Neural cell (in vitro differentiated cells): ENCODE data around the gene INO80. TPM values are rescaled to one million over a fixed set of nuclear protein-coding genes. Genes with fewer than 3 reads are reported as not detected.
"Not testable (repeated sequence)": the region's sequence is repeated elsewhere in the genome, so short reads cannot be mapped to it uniquely, and the experiment has no call there.

ENCODE experiments used
- H2AFZ ChIP-seq: fragments of 200-600, 300-800 bp; sonication (generic), shearing (Covaris generic); 2 replicates; pipeline ENCODE4 v1.6.0; 2014; ENCODE audit warnings: low read depth, mild to moderate bottlenecking, antibody characterized with exemption, low read length, moderate library complexity
- H3F3A ChIP-seq: fragments of 200-600 bp; shearing (Covaris generic); 2 replicates; pipeline ENCODE4 v1.6.1; 2016; ENCODE audit warnings: mild to moderate bottlenecking, moderate library complexity, mixed read lengths, antibody characterized with exemption, low read length; ENCODE audit not compliant: insufficient read depth, poor library complexity, severe bottlenecking
- H3K27ac ChIP-seq: fragments of 200-600, 300-800 bp; sonication (generic), shearing (Covaris generic); 2 replicates; pipeline ENCODE4 v1.5.1; 2014; ENCODE audit warnings: mild to moderate bottlenecking, low read length, moderate library complexity
- H3K27me3 ChIP-seq: fragments of 300-800, 200-600 bp; sonication (generic), shearing (Covaris generic); 2 replicates; pipeline ENCODE4 v1.6.0; 2014; ENCODE audit warnings: mild to moderate bottlenecking, low read depth, low read length, moderate library complexity; ENCODE audit not compliant: insufficient read depth
- H3K36me3 ChIP-seq: fragments of 300-800, 200-600 bp; sonication (generic), shearing (Covaris generic); 2 replicates; pipeline ENCODE4 v1.5.1; 2014; ENCODE audit warnings: mild to moderate bottlenecking, antibody characterized with exemption, low read length, moderate library complexity; ENCODE audit not compliant: insufficient read depth
- H3K4me2 ChIP-seq: fragments of 300-800, 200-600 bp; sonication (generic), shearing (Covaris generic); 2 replicates; pipeline ENCODE4 v1.6.0; 2014; ENCODE audit warnings: mild to moderate bottlenecking, low read length
- H3K4me3 ChIP-seq: fragments of 300-800, 200-600 bp; sonication (generic), shearing (Covaris generic); 2 replicates; pipeline ENCODE4 v1.5.1; 2014; ENCODE audit warnings: mild to moderate bottlenecking, low read length, moderate library complexity
- H3K79me2 ChIP-seq: fragments of 200-600 bp; shearing (Covaris generic); replicated peaks from 2 replicates; pipeline ENCODE4 v1.6.0; 2014; ENCODE audit warnings: mild to moderate bottlenecking, low read length, moderate library complexity; ENCODE audit not compliant: insufficient read depth
- H3K9ac ChIP-seq: fragments of 300-800, 200-600 bp; sonication (generic), shearing (Covaris generic); 2 replicates; pipeline ENCODE4 v1.6.1; 2016; ENCODE audit warnings: mild to moderate bottlenecking, low read length, mixed read lengths
- H3K9me2 ChIP-seq: fragments of 200-600 bp; shearing (Covaris generic); 2 replicates; pipeline ENCODE4 v1.6.1; 2016; ENCODE audit warnings: mild to moderate bottlenecking, low read length, mixed read lengths; ENCODE audit not compliant: insufficient read depth
- H3K9me3 ChIP-seq: fragments of 200-600, 300-800 bp; sonication (generic), shearing (Covaris generic); 2 replicates; pipeline ENCODE4 v1.6.1; 2016; ENCODE audit warnings: mild to moderate bottlenecking, mixed run types, low read length, moderate library complexity, mixed read lengths
- H4K20me1 ChIP-seq: fragments of 200-600 bp; shearing (Covaris generic); 2 replicates; pipeline ENCODE4 v1.6.1; 2016; ENCODE audit warnings: mild to moderate bottlenecking, mixed run types; ENCODE audit not compliant: insufficient read depth
- EP300 ChIP-seq: fragments of 450-650 bp; conservative IDR thresholded peaks from 2 replicates; pipeline ENCODE4 v1.6.1; 2014; ENCODE audit warnings: antibody characterized with exemption, mild to moderate bottlenecking, moderate library complexity; ENCODE audit not compliant: poor library complexity, severe bottlenecking
- EZH2 ChIP-seq: fragments of 200-600, 300-800 bp; shearing (Covaris generic), sonication (generic); IDR thresholded peaks from 2 replicates; pipeline ENCODE4 v1.6.1; 2014; ENCODE audit warnings: antibody characterized with exemption, low read length, borderline replicate concordance, mild to moderate bottlenecking; ENCODE audit not compliant: insufficient read depth, poor library complexity, severe bottlenecking
- MXI1 ChIP-seq: fragments of 450-650 bp; conservative IDR thresholded peaks from 2 replicates; pipeline ENCODE4 v1.6.1; 2014; ENCODE audit warnings: antibody characterized with exemption, mild to moderate bottlenecking; ENCODE audit not compliant: poor library complexity, severe bottlenecking
- POLR2AphosphoS5 ChIP-seq: IDR thresholded peaks from 2 replicates; pipeline ENCODE4 v1.6.1; 2012
- RAD21 ChIP-seq: fragments of 450-650 bp; conservative IDR thresholded peaks from 2 replicates; pipeline ENCODE4 v1.6.1; 2014; ENCODE audit warnings: antibody characterized with exemption, mild to moderate bottlenecking, moderate library complexity
- REST ChIP-seq: IDR thresholded peaks from 2 replicates; pipeline ENCODE4 v1.6.1; 2012; ENCODE audit warnings: borderline replicate concordance
- SMC3 ChIP-seq: fragments of 450-650 bp; conservative IDR thresholded peaks from 2 replicates; pipeline ENCODE4 v1.6.1; 2014; ENCODE audit warnings: antibody characterized with exemption, mild to moderate bottlenecking, moderate library complexity; ENCODE audit not compliant: poor library complexity
- TAF1 ChIP-seq: IDR thresholded peaks from 2 replicates; pipeline ENCODE4 v1.6.1; 2012; ENCODE audit warnings: low read depth
- polyA plus RNA-seq: library from polyadenylated mRNA; depleted of rRNA; stranded (reverse); fragments of >200 nt; gene quantifications from 2 replicates; pipeline ENCODE4 v1.2.3, GENCODE V29; 2014
- TF ChIP-seq, protein P1 (sequence below): fragments of 450-650 bp; IDR thresholded peaks from 2 replicates; pipeline ENCODE4 v1.5.1; 2014; ENCODE audit warnings: antibody characterized with exemption, mild to moderate bottlenecking, moderate library complexity; ENCODE audit not compliant: poor library complexity, severe bottlenecking

INO80 gene
- polyA plus RNA-seq, 1 donor from 2014 or later, result 8.4 TPM

DNA sequence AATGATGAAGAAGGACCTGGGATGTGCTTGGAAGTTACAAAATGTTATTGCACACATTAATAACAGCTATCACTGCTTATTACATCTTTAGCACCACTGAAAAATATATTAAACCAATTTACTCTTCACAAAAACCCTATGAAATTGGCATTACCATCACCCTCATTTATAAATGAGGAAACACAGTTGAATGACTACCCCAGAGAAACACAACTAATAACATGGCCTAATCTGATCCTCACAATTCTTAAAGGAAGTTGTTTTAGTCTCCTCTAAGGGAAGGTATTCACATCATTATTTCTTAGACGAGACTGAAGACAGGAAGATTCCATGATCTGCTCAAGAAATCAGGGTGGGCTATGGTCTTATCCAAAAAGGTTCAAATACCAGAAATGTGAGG, 35.9 kb downstream of the INO80 start:
- no peaks in the 10 kb centered on the region for H3K79me2 ChIP-seq
- TF ChIP-seq POLR2AphosphoS5 (no peak), RAD21 (no peak), MXI1 (no peak)
- no peaks in the 10 kb centered on the region for H4K20me1 ChIP-seq
- H3K4me3 ChIP-seq, result no peak overlapping the region
- H3K9ac ChIP-seq, result no peak overlapping the region
- H3K36me3 ChIP-seq, result no peaks in the 10 kb centered on the region
- H3K27me3 ChIP-seq, result no peaks in the 10 kb centered on the region
- H3K9me2 ChIP-seq, result no peaks in the 10 kb centered on the region
- H3K27ac ChIP-seq, result no peak overlapping the region
- no peak overlapping the region for H3K4me2 ChIP-seq
- H2AFZ ChIP-seq, result no peak overlapping the region
- no peaks in the 10 kb centered on the region for H3K9me3 ChIP-seq
- no peaks in the 10 kb centered on the region for H3F3A ChIP-seq

GRCh38 chr15:41079717-41080116, 36.4 kb downstream of the INO80 start:
- H3K4me2 ChIP-seq, result no peak overlapping the region
- no peaks in the 10 kb centered on the region for H3K36me3 ChIP-seq

DNA sequence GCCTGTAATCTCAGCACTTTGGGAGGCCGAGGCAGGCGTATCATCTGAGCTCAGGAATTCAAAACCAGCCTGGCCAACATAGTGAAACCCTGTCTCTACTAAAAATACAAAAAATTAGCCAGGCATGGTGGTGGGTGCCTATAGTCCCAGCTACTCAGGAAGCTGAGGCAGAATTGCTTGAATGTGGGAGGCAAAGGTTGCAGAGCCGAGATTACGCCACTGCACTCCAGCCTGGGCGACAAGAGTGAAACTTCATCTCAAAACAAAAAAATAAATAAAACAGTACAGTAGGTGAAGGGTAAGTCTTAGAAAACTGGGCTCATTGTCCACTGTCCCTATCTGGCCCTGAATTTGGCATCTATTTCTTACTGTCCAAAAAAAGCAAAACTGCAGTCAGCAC, 37.2 kb downstream of the INO80 start:
- not testable (repeated sequence) for H3K9me2 ChIP-seq, H3K79me2 ChIP-seq, H3K4me3 ChIP-seq, H3F3A ChIP-seq, H3K27ac ChIP-seq, H4K20me1 ChIP-seq, H3K9ac ChIP-seq, H3K36me3 ChIP-seq, H3K4me2 ChIP-seq, H2AFZ ChIP-seq, H3K9me3 ChIP-seq, H3K27me3 ChIP-seq

More at GRCh38 chr15:41079717-41080116, 36.4 kb downstream of the INO80 start:
- Histone ChIP-seq H3K27ac (no peak overlapping the region), H3K27me3 (no peaks in the 10 kb centered on the region), H2AFZ (no peak overlapping the region), H3K79me2 (no peaks in the 10 kb centered on the region), H3K9me2 (no peaks in the 10 kb centered on the region), H3K4me3 (no peak overlapping the region), H3K9ac (no peak overlapping the region), H3F3A (no peaks in the 10 kb centered on the region), H4K20me1 (no peaks in the 10 kb centered on the region), H3K9me3 (no peaks in the 10 kb centered on the region)
- TF ChIP-seq MXI1 (no peak), RAD21 (no peak), EP300 (no peak), POLR2AphosphoS5 (no peak), EZH2 (no peak), TAF1 (no peak), REST (no peak), SMC3 (no peak)
- TF ChIP-seq, protein P1, sequence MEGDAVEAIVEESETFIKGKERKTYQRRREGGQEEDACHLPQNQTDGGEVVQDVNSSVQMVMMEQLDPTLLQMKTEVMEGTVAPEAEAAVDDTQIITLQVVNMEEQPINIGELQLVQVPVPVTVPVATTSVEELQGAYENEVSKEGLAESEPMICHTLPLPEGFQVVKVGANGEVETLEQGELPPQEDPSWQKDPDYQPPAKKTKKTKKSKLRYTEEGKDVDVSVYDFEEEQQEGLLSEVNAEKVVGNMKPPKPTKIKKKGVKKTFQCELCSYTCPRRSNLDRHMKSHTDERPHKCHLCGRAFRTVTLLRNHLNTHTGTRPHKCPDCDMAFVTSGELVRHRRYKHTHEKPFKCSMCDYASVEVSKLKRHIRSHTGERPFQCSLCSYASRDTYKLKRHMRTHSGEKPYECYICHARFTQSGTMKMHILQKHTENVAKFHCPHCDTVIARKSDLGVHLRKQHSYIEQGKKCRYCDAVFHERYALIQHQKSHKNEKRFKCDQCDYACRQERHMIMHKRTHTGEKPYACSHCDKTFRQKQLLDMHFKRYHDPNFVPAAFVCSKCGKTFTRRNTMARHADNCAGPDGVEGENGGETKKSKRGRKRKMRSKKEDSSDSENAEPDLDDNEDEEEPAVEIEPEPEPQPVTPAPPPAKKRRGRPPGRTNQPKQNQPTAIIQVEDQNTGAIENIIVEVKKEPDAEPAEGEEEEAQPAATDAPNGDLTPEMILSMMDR, result no peak
